Tibial nerve (tissue), 4 donors: ENCODE results near the gene FLYWCH1.

Experiments used
- CTCF ChIP-seq, 5 experiments: fragments of 200-600 bp in 3 of 5; fragments of 450-650 bp in 2 of 5; sonication (generic) in 3 of 5; IDR thresholded peaks; one replicate each; pipeline ENCODE4 v1.5.1; 2016 to 2019; ENCODE audit warnings: antibody characterized with exemption in 5 of 5, mild to moderate bottlenecking in 3 of 5, moderate library complexity in 2 of 5
- EP300 ChIP-seq, 2 donors: sonication (generic); formaldehyde crosslinking; IDR thresholded peaks; one replicate each; pipeline ENCODE4 v1.6.1; 2017; ENCODE audit warnings: antibody characterized with exemption in 2 of 2, mild to moderate bottlenecking in 1 of 2
- POLR2A ChIP-seq, 2 donors: fragments of 450-650 bp; IDR thresholded peaks; one replicate each; pipeline ENCODE4 v1.6.1; 2017; ENCODE audit warnings: antibody characterized with exemption in 2 of 2, mild to moderate bottlenecking in 2 of 2, moderate library complexity in 2 of 2

GRCh38 chr16:2915196-2915929 lies 3.6 kb downstream of the FLYWCH1 start:
- TF ChIP-seq CTCF (IDR thresholded peaks at IDR 0.05) (no peak), POLR2A (IDR thresholded peaks at IDR 0.05) (no peak), EP300 (IDR thresholded peaks at IDR 0.05) (no peak)
